Measurements from ENCODE around the gene CRACR2B. TPM values are rescaled to one million over a fixed set of nuclear protein-coding genes. Genes with fewer than 3 reads are reported as not detected.
A peak's percentile ranks its signal among the peaks of the same experiment; 100 is the strongest.

Gene CRACR2B
- total RNA-seq, 4 donors from 2014 or later = 82.7 to 373 (median 210) TPM

DNA sequence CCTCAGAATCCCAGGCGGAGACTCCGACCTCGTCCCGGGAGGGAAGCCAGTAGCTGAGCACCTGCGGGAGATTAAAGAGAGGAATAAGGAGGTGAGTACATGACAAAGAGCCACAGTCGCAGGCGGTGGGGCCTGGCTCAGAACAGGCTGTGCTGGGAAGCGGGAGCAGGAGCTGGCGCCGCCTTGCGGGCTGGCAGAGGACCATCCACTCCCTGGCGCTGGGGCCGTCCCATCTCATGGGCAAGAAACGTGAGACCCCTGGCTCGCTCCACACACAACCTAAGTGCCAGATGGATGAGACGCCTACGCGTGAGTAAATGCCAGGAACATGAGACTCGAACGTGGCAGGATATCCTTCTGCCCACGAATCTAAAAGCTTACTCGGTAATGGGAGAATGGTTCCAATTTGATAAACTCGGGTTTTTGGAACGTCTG lies 44.1 kb upstream of the CRACR2B start:
- TF ChIP-seq EP300 (IDR thresholded peaks at IDR 0.05; ENCODE audit: low read depth) = no peak
- TF ChIP-seq, protein P1, sequence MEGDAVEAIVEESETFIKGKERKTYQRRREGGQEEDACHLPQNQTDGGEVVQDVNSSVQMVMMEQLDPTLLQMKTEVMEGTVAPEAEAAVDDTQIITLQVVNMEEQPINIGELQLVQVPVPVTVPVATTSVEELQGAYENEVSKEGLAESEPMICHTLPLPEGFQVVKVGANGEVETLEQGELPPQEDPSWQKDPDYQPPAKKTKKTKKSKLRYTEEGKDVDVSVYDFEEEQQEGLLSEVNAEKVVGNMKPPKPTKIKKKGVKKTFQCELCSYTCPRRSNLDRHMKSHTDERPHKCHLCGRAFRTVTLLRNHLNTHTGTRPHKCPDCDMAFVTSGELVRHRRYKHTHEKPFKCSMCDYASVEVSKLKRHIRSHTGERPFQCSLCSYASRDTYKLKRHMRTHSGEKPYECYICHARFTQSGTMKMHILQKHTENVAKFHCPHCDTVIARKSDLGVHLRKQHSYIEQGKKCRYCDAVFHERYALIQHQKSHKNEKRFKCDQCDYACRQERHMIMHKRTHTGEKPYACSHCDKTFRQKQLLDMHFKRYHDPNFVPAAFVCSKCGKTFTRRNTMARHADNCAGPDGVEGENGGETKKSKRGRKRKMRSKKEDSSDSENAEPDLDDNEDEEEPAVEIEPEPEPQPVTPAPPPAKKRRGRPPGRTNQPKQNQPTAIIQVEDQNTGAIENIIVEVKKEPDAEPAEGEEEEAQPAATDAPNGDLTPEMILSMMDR (IDR thresholded peaks at IDR 0.05) = peak; percentile 61 to 80 (median 68)
- TF ChIP-seq POLR2A (IDR thresholded peaks at IDR 0.05) = no peak
- peak in 2 of 3 donors; percentile 26 to 37 for TF ChIP-seq POLR2AphosphoS5 (IDR thresholded peaks at IDR 0.05)

DNA sequence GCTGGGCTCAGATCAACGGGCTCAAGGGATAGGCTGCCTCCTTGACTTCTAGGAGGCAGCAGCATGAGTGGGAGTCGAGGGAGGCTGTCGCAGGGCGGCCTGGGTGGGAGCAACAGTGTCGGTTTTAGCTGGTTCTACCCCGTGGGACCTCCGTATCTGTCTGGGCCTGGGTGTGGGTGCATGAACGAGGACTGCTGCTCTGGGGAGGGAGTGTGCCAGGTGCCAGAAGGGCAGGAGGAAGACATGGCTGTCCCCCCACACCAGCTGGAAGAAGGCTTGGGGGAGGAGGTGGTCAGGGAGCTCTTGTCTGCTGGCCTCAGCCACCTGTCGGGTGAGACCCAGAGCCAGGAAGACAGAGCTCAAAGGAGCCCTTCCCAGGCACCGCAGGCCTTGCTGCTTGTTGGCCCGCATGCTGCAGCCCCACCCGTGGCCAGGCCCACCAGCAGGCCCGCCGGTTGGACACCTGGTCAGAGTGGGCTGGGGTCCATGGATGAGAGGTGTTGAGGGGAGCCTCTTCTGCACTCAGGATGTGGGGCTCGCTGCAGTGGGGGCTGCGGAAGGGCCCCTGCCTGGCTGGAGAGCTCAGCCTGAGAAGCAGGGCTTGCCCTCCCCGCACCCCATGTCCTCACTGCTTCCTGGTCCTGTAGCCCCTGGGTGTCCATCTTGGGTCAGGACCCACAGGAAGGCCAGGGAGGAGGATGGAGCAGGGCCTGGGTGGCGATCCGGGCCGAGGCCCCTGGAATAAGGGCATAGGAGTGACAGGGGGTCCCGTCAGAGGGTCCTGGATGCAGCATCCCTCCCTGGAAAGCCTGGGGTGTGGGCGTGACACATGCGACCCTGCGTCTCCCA lies 41.3 kb upstream of the CRACR2B start:
- no peaks in the 10 kb centered on the region for H3K9me3 ChIP-seq
- DNase-seq = no peak
- H3K27me3 ChIP-seq = peaks cover 25% of the 10 kb centered on the region
- 81% methylated on average over 22 of the region's 24 CpGs; no CpG with 5 or more reads in 1 of the 2 donors for WGBS, 2 donors (ENCODE audit: low coverage in 1 of 2)
- intact Hi-C loops (cut with DNase I; ENCODE audit: low total_unique reads) = no loop called here
- peaks cover 0 to 19% (median 11%) of the 10 kb centered on the region in 4 donors for H3K4me1 ChIP-seq
- no peak overlapping the region for H3K27ac ChIP-seq
- TF ChIP-seq POLR2A (IDR thresholded peaks at IDR 0.05) (no peak), EP300 (IDR thresholded peaks at IDR 0.05; ENCODE audit: low read depth) (no peak), POLR2AphosphoS5 (IDR thresholded peaks at IDR 0.05) (no peak)
- TF ChIP-seq, protein P1 (IDR thresholded peaks at IDR 0.05) = no peak
- H3K4me3 ChIP-seq = no peak overlapping the region
- no peaks in the 10 kb centered on the region for H3K36me3 ChIP-seq
- in situ Hi-C loops (cut with MboI; ENCODE audit: low pct_ligation_motif_present in 1 of 4, low pct_unique_long_range_greater_than_20kb in 1 of 4, low sequenced_read_pairs in 3 of 4) = no loop called here

More for the DNA sequence above, 44.1 kb upstream of the CRACR2B start:
- intact Hi-C loops (cut with DNase I; ENCODE audit: low total_unique reads) (no loop called here), in situ Hi-C loops (cut with MboI; ENCODE audit: low pct_ligation_motif_present in 1 of 4, low pct_unique_long_range_greater_than_20kb in 1 of 4, low sequenced_read_pairs in 3 of 4) (no loop called here)
- WGBS, 2 donors (ENCODE audit: low coverage in 1 of 2) = 36% methylated on average over 22 of the region's 24 CpGs; no CpG with 5 or more reads in 1 of the 2 donors
- H3K27ac ChIP-seq = peak overlapping the region; percentile 12 to 49 (median 17)
- peak; percentile 82 for DNase-seq
- no peaks in the 10 kb centered on the region for H3K36me3 ChIP-seq
- peaks cover 7% of the 10 kb centered on the region for H3K27me3 ChIP-seq
- peaks cover 3 to 12% (median 11%) of the 10 kb centered on the region in 4 donors for H3K4me1 ChIP-seq
- no peak overlapping the region for H3K4me3 ChIP-seq
- no peaks in the 10 kb centered on the region for H3K9me3 ChIP-seq

DNA sequence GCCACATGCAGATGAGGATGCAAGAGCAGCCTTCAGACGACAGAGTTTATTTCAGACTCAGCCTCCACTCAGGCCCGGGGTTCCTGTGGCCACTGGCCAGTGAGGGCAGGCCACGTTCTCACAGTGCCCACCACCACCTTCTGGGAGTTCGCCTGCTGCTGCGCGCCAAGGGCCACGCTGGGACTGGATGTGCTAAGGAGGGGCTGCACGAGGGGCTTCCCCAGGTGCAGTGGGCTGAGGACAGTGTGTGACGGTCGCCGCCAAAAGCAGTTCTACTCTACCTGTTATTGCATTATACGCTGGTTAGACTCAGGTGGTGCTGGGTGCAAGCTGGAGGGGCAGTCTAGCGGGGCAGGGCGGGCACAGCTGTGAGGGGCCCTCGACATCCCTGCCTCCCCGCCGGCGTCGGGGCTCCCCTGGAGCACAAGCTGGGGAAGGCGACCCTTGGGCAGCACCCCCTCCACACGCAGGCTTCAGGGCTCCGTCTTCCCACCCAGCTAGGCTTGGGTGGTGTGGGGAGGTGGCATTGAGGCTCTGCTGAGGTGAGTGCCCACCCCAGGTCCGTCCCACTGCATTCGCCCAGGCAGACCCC lies 40.5 kb upstream of the CRACR2B start:
- in situ Hi-C loops (cut with MboI; ENCODE audit: low pct_ligation_motif_present in 1 of 4, low pct_unique_long_range_greater_than_20kb in 1 of 4, low sequenced_read_pairs in 3 of 4) = no loop called here
- Histone ChIP-seq H3K36me3 (no peaks in the 10 kb centered on the region), H3K27ac (no peak overlapping the region), H3K4me1 (peaks cover 0 to 19% (median 11%) of the 10 kb centered on the region in 4 donors), H3K27me3 (peaks cover 25% of the 10 kb centered on the region), H3K4me3 (no peak overlapping the region), H3K9me3 (no peaks in the 10 kb centered on the region)
- no peak for DNase-seq
- intact Hi-C loops (cut with DNase I; ENCODE audit: low total_unique reads) = no loop called here
- 86% methylated on average over 21 of the region's 24 CpGs; no CpG with 5 or more reads in 1 of the 2 donors for WGBS, 2 donors (ENCODE audit: low coverage in 1 of 2)
- TF ChIP-seq EP300 (IDR thresholded peaks at IDR 0.05; ENCODE audit: low read depth) (no peak), POLR2A (IDR thresholded peaks at IDR 0.05) (no peak), POLR2AphosphoS5 (IDR thresholded peaks at IDR 0.05) (no peak)
- TF ChIP-seq, protein P1 (IDR thresholded peaks at IDR 0.05) = no peak

DNA sequence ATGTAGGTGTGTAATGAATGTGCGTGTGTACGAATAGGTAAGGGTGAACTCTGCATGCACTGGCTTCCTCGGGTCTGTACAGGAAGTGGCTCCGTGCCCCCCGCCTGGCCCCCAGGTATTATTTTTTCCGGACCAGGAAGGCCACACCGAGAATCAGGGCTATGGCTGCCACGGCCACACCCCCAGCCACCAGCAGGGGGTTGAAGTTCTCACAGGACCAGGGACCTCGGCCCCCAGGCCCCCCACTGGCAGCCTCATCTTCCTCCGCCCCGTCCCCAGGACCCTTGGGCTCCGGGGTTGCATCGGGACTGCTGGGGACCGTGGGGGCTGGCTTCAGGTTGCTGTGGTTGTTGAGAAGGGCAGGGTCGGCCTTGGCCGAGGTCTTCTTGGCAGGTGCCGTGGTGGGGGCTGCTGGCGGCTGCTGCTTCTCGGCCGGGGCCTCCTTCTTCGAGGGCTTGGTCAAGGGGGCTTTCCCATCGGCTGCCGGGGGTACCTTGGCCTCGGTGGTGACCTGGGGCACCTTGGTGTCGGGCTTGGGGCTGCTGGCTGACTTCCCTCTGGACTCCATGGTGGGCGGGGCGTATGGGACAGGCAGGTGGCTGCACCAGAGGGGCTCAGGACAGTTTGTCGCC lies 39.6 kb upstream of the CRACR2B start:
- in situ Hi-C loops (cut with MboI; ENCODE audit: low pct_ligation_motif_present in 1 of 4, low pct_unique_long_range_greater_than_20kb in 1 of 4, low sequenced_read_pairs in 3 of 4) (no loop called here), intact Hi-C loops (cut with DNase I; ENCODE audit: low total_unique reads) (no loop called here)
- WGBS, 2 donors (ENCODE audit: low coverage in 1 of 2) = 41% methylated on average over 19 of the region's 28 CpGs; no CpG with 5 or more reads in 1 of the 2 donors

More for the DNA sequence above, 39.6 kb upstream of the CRACR2B start:
- no peak overlapping the region for H3K27ac ChIP-seq
- no peak overlapping the region for H3K4me3 ChIP-seq
- H3K4me1 ChIP-seq = peaks cover 0 to 13% (median 7%) of the 10 kb centered on the region in 4 donors
- peaks cover 25% of the 10 kb centered on the region for H3K27me3 ChIP-seq
- H3K9me3 ChIP-seq = no peaks in the 10 kb centered on the region
- H3K36me3 ChIP-seq = no peaks in the 10 kb centered on the region
- no peak for TF ChIP-seq POLR2AphosphoS5 (IDR thresholded peaks at IDR 0.05)
- no peak for TF ChIP-seq POLR2A (IDR thresholded peaks at IDR 0.05)
- TF ChIP-seq, protein P1 (IDR thresholded peaks at IDR 0.05) = no peak
- no peak for TF ChIP-seq EP300 (IDR thresholded peaks at IDR 0.05; ENCODE audit: low read depth)
- no peak for DNase-seq

Data from transverse colon (tissue), 4 donors.